Lower leg skin (tissue), 3 donors: ENCODE results near the gene GRID2IP.

Experiments
- POLR2A ChIP-seq, 2 donors: fragments of 450-650 bp; IDR thresholded peaks; one replicate each; pipeline ENCODE4 v1.6.1; 2016 to 2017; ENCODE audit warnings: antibody characterized with exemption in 2 of 2, mild to moderate bottlenecking in 1 of 2, moderate library complexity in 1 of 2
- TF ChIP-seq, protein P1 (sequence below), 3 donors: fragments of 450-650 bp; IDR thresholded peaks; one replicate each; pipeline ENCODE4 v1.5.1; 2016; ENCODE audit warnings: antibody characterized with exemption in 3 of 3, mild to moderate bottlenecking in 3 of 3, moderate library complexity in 2 of 3

- no peak for TF ChIP-seq POLR2A (IDR thresholded peaks at IDR 0.05)
- TF ChIP-seq, protein P1, sequence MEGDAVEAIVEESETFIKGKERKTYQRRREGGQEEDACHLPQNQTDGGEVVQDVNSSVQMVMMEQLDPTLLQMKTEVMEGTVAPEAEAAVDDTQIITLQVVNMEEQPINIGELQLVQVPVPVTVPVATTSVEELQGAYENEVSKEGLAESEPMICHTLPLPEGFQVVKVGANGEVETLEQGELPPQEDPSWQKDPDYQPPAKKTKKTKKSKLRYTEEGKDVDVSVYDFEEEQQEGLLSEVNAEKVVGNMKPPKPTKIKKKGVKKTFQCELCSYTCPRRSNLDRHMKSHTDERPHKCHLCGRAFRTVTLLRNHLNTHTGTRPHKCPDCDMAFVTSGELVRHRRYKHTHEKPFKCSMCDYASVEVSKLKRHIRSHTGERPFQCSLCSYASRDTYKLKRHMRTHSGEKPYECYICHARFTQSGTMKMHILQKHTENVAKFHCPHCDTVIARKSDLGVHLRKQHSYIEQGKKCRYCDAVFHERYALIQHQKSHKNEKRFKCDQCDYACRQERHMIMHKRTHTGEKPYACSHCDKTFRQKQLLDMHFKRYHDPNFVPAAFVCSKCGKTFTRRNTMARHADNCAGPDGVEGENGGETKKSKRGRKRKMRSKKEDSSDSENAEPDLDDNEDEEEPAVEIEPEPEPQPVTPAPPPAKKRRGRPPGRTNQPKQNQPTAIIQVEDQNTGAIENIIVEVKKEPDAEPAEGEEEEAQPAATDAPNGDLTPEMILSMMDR (IDR thresholded peaks at IDR 0.05): no peak
Measured at GRCh38 chr7:6576024-6576866, 25.0 kb upstream of the GRID2IP start.
